PC-3 (cell line): ENCODE results near the gene HOXC9. TPM values are rescaled to one million over a fixed set of nuclear protein-coding genes. Genes with fewer than 3 reads are reported as not detected.

Experiments used
- ATAC-seq: fragments of 200-7000 bp; cut with Tn5 transposase; 2 replicates; pipeline ENCODE4 v1.9.1; 2020; ENCODE audit warnings: mild to moderate bottlenecking, moderate library complexity
- BruUV-seq: library from RNA; stranded (reverse); fragments of 400-500 nt; replicated peaks from 2 replicates; lab custom pipeline; 2021; lab: Mats Ljungman, UMichigan
- CTCF ChIA-PET: fragments of 300-600 bp; sonication (Branson Sonifier 250); formaldehyde crosslinking; loops from one replicate; lab custom pipeline; 2022; ENCODE audit warnings: antibody characterized with exemption; lab: Charles Lee
- POLR2A ChIA-PET: fragments of 300-600 bp; sonication (Branson Sonifier 250); formaldehyde crosslinking; loops from one replicate; lab custom pipeline; 2022; ENCODE audit warnings: antibody characterized with exemption; ENCODE audit not compliant: unreplicated experiment; lab: Charles Lee
- DNase-seq: peaks from one replicate; pipeline ENCODE4 v3.0.0-alpha.2; 2015
- H2AFZ ChIP-seq: fragments of 300-600 bp; sonication (generic); 2 replicates; pipeline ENCODE4 v1.6.0; 2016; ENCODE audit warnings: antibody characterized with exemption, low read length
- H3F3A ChIP-seq: fragments of 300-600 bp; sonication (generic); one replicate; pipeline ENCODE4 v1.6.0; 2017; ENCODE audit warnings: antibody characterized with exemption, low read length, control low read depth, mild to moderate bottlenecking; ENCODE audit not compliant: unreplicated experiment
- H3K27ac ChIP-seq: fragments of 300-600 bp; sonication (generic); 2 replicates; pipeline ENCODE4 v1.5.1; 2016; ENCODE audit warnings: mild to moderate bottlenecking, low read length
- H3K27me3 ChIP-seq: fragments of 300-600 bp; sonication (generic); 2 replicates; pipeline ENCODE4 v1.6.1; 2016; ENCODE audit warnings: low read length, mixed read lengths
- H3K36me3 ChIP-seq: fragments of 300-600 bp; sonication (generic); 2 replicates; pipeline ENCODE4 v1.6.1; 2016; ENCODE audit warnings: low read depth, mixed run types, low read length, mixed read lengths
- H3K4me1 ChIP-seq: fragments of 300-600 bp; sonication (generic); 2 replicates; pipeline ENCODE4 v1.5.1; 2016; ENCODE audit warnings: low read length; ENCODE audit not compliant: insufficient read depth
- H3K4me2 ChIP-seq: fragments of 300-600 bp; sonication (generic); 2 replicates; pipeline ENCODE4 v1.6.0; 2016; ENCODE audit warnings: low read length
- H3K4me3 ChIP-seq: fragments of 300-600 bp; sonication (generic); 2 replicates; pipeline ENCODE4 v1.5.1; 2016; ENCODE audit warnings: mild to moderate bottlenecking, low read length, mixed read lengths
- H3K79me2 ChIP-seq: fragments of 300-600 bp; sonication (generic); 2 replicates; pipeline ENCODE4 v1.6.1; 2017; ENCODE audit warnings: low read length, mixed read lengths
- H3K9ac ChIP-seq: fragments of 300-600 bp; sonication (generic); 2 replicates; pipeline ENCODE4 v1.6.0; 2016; ENCODE audit warnings: mild to moderate bottlenecking, low read length
- H3K9me2 ChIP-seq: fragments of 300-600 bp; sonication (generic); replicated peaks from 2 replicates; pipeline ENCODE4 v1.6.1; 2016; ENCODE audit warnings: mixed run types, low read length, mixed read lengths
- H3K9me3 ChIP-seq: fragments of 300-600 bp; sonication (generic); 2 replicates; pipeline ENCODE4 v1.6.1; 2016; ENCODE audit warnings: low read length, mixed read lengths
- H4K20me1 ChIP-seq: fragments of 300-600 bp; sonication (generic); 2 replicates; pipeline ENCODE4 v1.6.1; 2016; ENCODE audit warnings: low read length, mixed read lengths
- CTCF ChIP-seq: fragments of 300-600 bp; sonication (generic); conservative IDR thresholded peaks from 2 replicates; pipeline ENCODE4 v1.5.1; 2017; ENCODE audit warnings: antibody characterized with exemption, low read depth, mild to moderate bottlenecking, low read length
- EZH2 ChIP-seq: fragments of 300-600 bp; sonication (generic); IDR thresholded peaks from one replicate; pipeline ENCODE4 v1.6.1; 2017; ENCODE audit warnings: antibody characterized with exemption, mild to moderate bottlenecking, low read length; ENCODE audit not compliant: unreplicated experiment
- EZH2phosphoT487 ChIP-seq: fragments of 300-600 bp; sonication (generic); IDR thresholded peaks from 2 replicates; pipeline ENCODE4 v1.6.1; 2018; ENCODE audit warnings: mild to moderate bottlenecking, antibody characterized with exemption, low read length, borderline replicate concordance
- intact Hi-C: fragments of 100-400 bp; cut with micrococcal nuclease; formaldehyde crosslinking; loops from 2 replicates; pipeline ENCODE4 v1.9.0; 2023
- total RNA-seq: library from RNA; depleted of rRNA; stranded (reverse); fragments of >200 nt; gene quantifications from 2 replicates; pipeline ENCODE4 v1.2.3, GENCODE V29; 2014

HOXC9 gene
- total RNA-seq, 1 experiment from 2014 or later = 1.5 TPM

- DNase-seq (no peak), ATAC-seq (peak; percentile 2; the same call in 1 of the 2 replicates)
- POLR2A ChIA-PET = no interaction called here
- H3K9me2 ChIP-seq = no peaks in the 10 kb centered on the region
- H3K27ac ChIP-seq = no peak overlapping the region
- H2AFZ ChIP-seq = peak overlapping the region; percentile 28; the same call in 1 of the 2 replicates
- no peaks in the 10 kb centered on the region for H3K36me3 ChIP-seq
- H3K79me2 ChIP-seq = peaks cover 63% of the 10 kb centered on the region
- peak overlapping the region; percentile 43; the same call in 1 of the 2 replicates for H3K4me3 ChIP-seq
- peaks cover 21% of the 10 kb centered on the region for H3K4me1 ChIP-seq
- no peak overlapping the region for H3K9ac ChIP-seq
- no peaks in the 10 kb centered on the region for H3K9me3 ChIP-seq
- intact Hi-C loops = no loop called here
- H3K27me3 ChIP-seq = no peaks in the 10 kb centered on the region
- CTCF ChIA-PET = no interaction called here
- H3K4me2 ChIP-seq = peak overlapping the region; percentile 98
- no peaks in the 10 kb centered on the region for H3F3A ChIP-seq
- no peaks in the 10 kb centered on the region for H4K20me1 ChIP-seq
- BruUV-seq = no TSS peak
- TF ChIP-seq CTCF (no peak), EZH2phosphoT487 (no peak), EZH2 (no peak)
Measured at GRCh38 chr12:53997204-53998109, 2.5 kb upstream of the HOXC9 start.

- no peak overlapping the region for H3K27ac ChIP-seq
- intact Hi-C loops = no loop called here
- no TSS peak for BruUV-seq
Measured at GRCh38 chr12:53998110-53998899, 1.7 kb upstream of the HOXC9 start.

More at GRCh38 chr12:53998110-53998899, 1.7 kb upstream of the HOXC9 start:
- H4K20me1 ChIP-seq = no peaks in the 10 kb centered on the region
- H3K9ac ChIP-seq = no peak overlapping the region
- peak overlapping the region; percentile 98 for H3K4me2 ChIP-seq
- DNase-seq (no peak), ATAC-seq (no peak)
- TF ChIP-seq CTCF (no peak), EZH2phosphoT487 (no peak), EZH2 (no peak)
- H3K4me1 ChIP-seq = peaks cover 21% of the 10 kb centered on the region
- CTCF ChIA-PET = interaction anchor here (0.7 to 1.1 kb wide), 2 partner anchors 195 to 218 kb away, joined by 3 read pairs; no protein-coding TSS in a partner anchor
- peaks cover 54% of the 10 kb centered on the region for H3K79me2 ChIP-seq
- no peaks in the 10 kb centered on the region for H3K9me2 ChIP-seq
- no peaks in the 10 kb centered on the region for H3K9me3 ChIP-seq
- POLR2A ChIA-PET = no interaction called here
- no peaks in the 10 kb centered on the region for H3F3A ChIP-seq
- H3K36me3 ChIP-seq = no peaks in the 10 kb centered on the region
- no peaks in the 10 kb centered on the region for H3K27me3 ChIP-seq
- H2AFZ ChIP-seq = no peak overlapping the region
- H3K4me3 ChIP-seq = peak overlapping the region; percentile 57
